Stimulated activated naive CD4-positive, alpha-beta T cell (primary cell): ENCODE data around the gene HSD3B2.

Experiments
- DNase-seq, 6 experiments: peaks; one replicate each; lab custom pipeline; 2025; lab: John Stamatoyannopoulos, UW

HSD3B2 gene

DNA sequence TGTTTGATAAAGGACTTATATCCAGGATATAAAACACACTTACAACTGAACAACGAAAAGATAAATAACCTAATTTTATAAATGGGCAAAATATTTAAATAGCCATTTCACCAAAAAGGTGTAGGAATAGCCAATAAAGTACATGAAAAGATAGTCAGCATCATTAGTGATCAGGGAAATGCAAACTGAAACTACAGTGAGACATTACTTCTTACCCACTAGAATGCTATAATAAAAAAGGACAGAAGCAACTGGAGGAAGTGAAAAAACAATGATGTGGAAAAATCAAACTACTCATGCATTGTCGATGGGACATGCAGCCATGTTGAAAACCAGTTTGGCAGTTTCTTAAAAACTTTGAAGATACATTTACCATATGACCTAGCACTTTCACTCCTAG is 48.6 kb downstream of the HSD3B2 start:
- DNase-seq: no peak

DNA sequence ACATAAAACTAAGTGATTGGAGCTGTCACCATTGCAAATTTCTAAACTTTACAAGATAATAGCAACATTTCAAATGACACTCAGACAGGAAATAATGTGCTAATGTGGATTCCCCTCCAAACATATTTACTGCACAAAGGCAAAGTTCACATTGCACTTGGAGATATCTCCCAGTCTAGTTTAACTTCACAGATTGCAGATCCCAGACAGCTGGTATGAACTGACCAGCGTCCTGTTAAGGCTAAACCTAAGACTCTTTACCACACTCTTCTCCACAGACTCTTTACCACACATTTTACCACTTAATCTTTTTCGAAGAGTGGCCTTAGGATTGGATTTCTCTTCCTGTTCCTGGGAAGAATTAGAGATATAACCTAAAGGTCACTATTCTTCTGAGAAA is 51.5 kb downstream of the HSD3B2 start:
- DNase-seq: no peak

GRCh38 chr1:119467219-119467618 is 52.3 kb downstream of the HSD3B2 start:
- DNase-seq: no peak

- no peak for DNase-seq
These were observed 53.1 kb downstream of the HSD3B2 start for GRCh38 chr1:119467857-119468668.

- DNase-seq: no peak
These were observed 54.8 kb downstream of the HSD3B2 start for GRCh38 chr1:119469741-119470140.

GRCh38 chr1:119470377-119470776 is 55.4 kb downstream of the HSD3B2 start:
- no peak for DNase-seq

GRCh38 chr1:119470958-119471357 is 56.0 kb downstream of the HSD3B2 start:
- no peak for DNase-seq

GRCh38 chr1:119471566-119471965 is 56.6 kb downstream of the HSD3B2 start:
- no peak for DNase-seq

- no peak for DNase-seq
These were observed 57.3 kb downstream of the HSD3B2 start for GRCh38 chr1:119472080-119472818.
